H1 (cell line): ENCODE results near the gene ORC6. TPM values are rescaled to one million over a fixed set of nuclear protein-coding genes. Genes with fewer than 3 reads are reported as not detected.

Source experiments
- BCL11A ChIP-seq, 2 experiments: IDR thresholded peaks; one replicate each; pipeline ENCODE4 v1.6.1; 2011; ENCODE audit warnings: low read depth in 2 of 2, low read length in 2 of 2, mild to moderate bottlenecking in 2 of 2
- CBX5 ChIP-seq: fragments of 300-800, 300-1000 bp; sonication (generic); IDR thresholded peaks from 2 replicates; pipeline ENCODE4 v1.7.1; 2016; ENCODE audit warnings: antibody characterized with exemption, low read length, low read depth
- CHD1 ChIP-seq: IDR thresholded peaks from 2 replicates; pipeline ENCODE4 v1.6.1; 2012; ENCODE audit warnings: low read depth, low read length, improper control_type of control experiment
- CHD7 ChIP-seq: fragments of 300-600 bp; sonication (generic); IDR thresholded peaks from 2 replicates; pipeline ENCODE4 v1.7.1; 2012; ENCODE audit warnings: low read length, moderate library complexity, mild to moderate bottlenecking, inconsistent platforms; ENCODE audit not compliant: insufficient replicate concordance
- EP300 ChIP-seq, 2 experiments: IDR thresholded peaks; 1 replicate in 1 of 2; 2 replicates in 1 of 2; pipeline ENCODE4 v1.6.1; 2011 to 2012; ENCODE audit warnings: low read depth in 2 of 2, low read length in 2 of 2, mild to moderate bottlenecking in 2 of 2, borderline replicate concordance in 1 of 2, inconsistent platforms in 1 of 2, moderate library complexity in 1 of 2
- HDAC6 ChIP-seq: IDR thresholded peaks from one replicate; pipeline ENCODE4 v1.7.1; 2012; ENCODE audit warnings: low read depth, mild to moderate bottlenecking, inconsistent platforms, low read length, moderate library complexity
- JUN ChIP-seq: IDR thresholded peaks from 2 replicates; pipeline ENCODE4 v1.6.1; 2011; ENCODE audit warnings: low read depth, mild to moderate bottlenecking, improper control_type of control experiment, low read length
- JUND ChIP-seq: IDR thresholded peaks from 2 replicates; pipeline ENCODE4 v1.6.1; 2011; ENCODE audit warnings: mild to moderate bottlenecking, improper control_type of control experiment, low read length
- KDM1A ChIP-seq: fragments of 200-600, 300-600 bp; sonication (generic); IDR thresholded peaks from 2 replicates; pipeline ENCODE4 v1.7.1; 2016; ENCODE audit warnings: mild to moderate bottlenecking, low read length, borderline replicate concordance
- POU5F1 ChIP-seq: IDR thresholded peaks from 2 replicates; pipeline ENCODE4 v1.6.1; 2011; ENCODE audit warnings: low read depth, mild to moderate bottlenecking, low read length, moderate library complexity
- RFX5 ChIP-seq: IDR thresholded peaks from 2 replicates; pipeline ENCODE4 v1.6.1; 2011; ENCODE audit warnings: low read depth, low read length, improper control_type of control experiment, borderline replicate concordance
- SIX5 ChIP-seq: IDR thresholded peaks from 2 replicates; pipeline ENCODE4 v1.6.1; 2011; ENCODE audit warnings: mild to moderate bottlenecking, low read depth, low read length
- polyA plus RNA-seq, 7 experiments: library from polyadenylated mRNA; depleted of rRNA in 3 of 7; stranded (reverse) in 5 of 7; unstranded in 2 of 7; fragments of >200 nt in 5 of 7; fragments of 200-250 nt in 2 of 7; gene quantifications; 1 replicate in 5 of 7; 2 replicates in 1 of 7; 4 replicates in 1 of 7; pipeline versions ENCODE4 v1.2.1 to v1.2.3, GENCODE V29; 2011 to 2013; ENCODE audit warnings: missing spikeins in 2 of 7, mixed read lengths in 2 of 7
- total RNA-seq: library from RNA; stranded (reverse); fragmentation: NEBNext Ultra II Directional; extraction: Animal tissue kit (Norgen Biotek cat#: 25700); gene quantifications from 2 replicates; pipeline ENCODE4 v1.2.1, GENCODE V29; 2021

Gene ORC6
- total and polyA plus RNA-seq, 2 of the 8 experiments (the other 6 are each of a cell fraction or from before 2014, with no cell fraction given): 41.8 to 67.4 TPM

GRCh38 chr16:46745617-46746016, 56.2 kb downstream of the ORC6 start (continued):
- TF ChIP-seq CHD7 (no peak), SIX5 (no peak), KDM1A (no peak), HDAC6 (no peak), EP300 (IDR thresholded peaks at IDR 0.05; ENCODE audit: borderline replicate concordance in 1 of 2, low read depth in 2 of 2, low read length in 2 of 2) (no peak), BCL11A (IDR thresholded peaks at IDR 0.05; ENCODE audit: low read depth in 2 of 2, low read length in 2 of 2) (no peak), JUND (no peak), CBX5 (no peak), JUN (no peak), POU5F1 (no peak), RFX5 (no peak), CHD1 (no peak)
